Measurements from ENCODE around the gene MCAT. TPM values are rescaled to one million over a fixed set of nuclear protein-coding genes. Genes with fewer than 3 reads are reported as not detected.

Gene MCAT
- total RNA-seq, 4 donors from 2014 or later, result 18.2 to 33.7 (median 31.1) TPM

DNA sequence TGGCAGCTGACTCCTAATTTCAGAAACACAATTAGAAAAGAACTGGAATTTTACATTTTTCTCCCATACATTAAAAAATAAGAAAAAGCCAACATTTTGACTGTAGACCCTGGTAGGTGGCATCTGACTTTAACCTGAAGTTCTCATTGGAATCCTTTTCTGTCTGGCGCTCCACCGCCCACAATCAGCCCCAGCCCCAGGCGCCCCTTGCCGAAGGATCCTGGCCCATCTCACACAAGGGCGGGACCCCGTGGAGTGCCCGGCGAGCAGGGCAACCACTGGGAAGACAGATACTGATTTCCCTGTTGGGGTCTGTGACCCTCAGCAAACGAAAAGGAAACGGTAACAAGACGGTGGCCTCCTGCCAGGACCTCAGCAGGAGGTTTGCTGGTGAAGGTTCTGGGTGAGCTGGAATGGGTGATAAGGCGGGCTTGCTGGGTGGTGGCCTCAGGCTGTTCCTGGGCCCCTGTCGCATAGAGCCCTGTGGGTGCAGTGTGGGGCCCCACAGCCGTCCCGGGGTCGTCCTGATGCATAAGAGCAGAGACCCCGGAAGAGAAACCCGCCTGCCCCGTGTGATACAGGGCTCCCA lies 23.9 kb upstream of the MCAT start:
- Histone ChIP-seq H3K36me3 (peaks cover 0 to 40% of the 10 kb centered on the region in 2 donors), H3K9me3 (no peaks in the 10 kb centered on the region), H3K4me1 (no peaks in the 10 kb centered on the region), H3K27me3 (no peaks in the 10 kb centered on the region), H3K4me3 (no peak overlapping the region), H3K27ac (no peak overlapping the region)
- intact Hi-C loops (cut with DNase I; ENCODE audit: low total_unique reads), result no loop called here
- ATAC-seq (no peak), DNase-seq (no peak)
- no peak for TF ChIP-seq POLR2A (IDR thresholded peaks at IDR 0.05)
- TF ChIP-seq, protein P1, sequence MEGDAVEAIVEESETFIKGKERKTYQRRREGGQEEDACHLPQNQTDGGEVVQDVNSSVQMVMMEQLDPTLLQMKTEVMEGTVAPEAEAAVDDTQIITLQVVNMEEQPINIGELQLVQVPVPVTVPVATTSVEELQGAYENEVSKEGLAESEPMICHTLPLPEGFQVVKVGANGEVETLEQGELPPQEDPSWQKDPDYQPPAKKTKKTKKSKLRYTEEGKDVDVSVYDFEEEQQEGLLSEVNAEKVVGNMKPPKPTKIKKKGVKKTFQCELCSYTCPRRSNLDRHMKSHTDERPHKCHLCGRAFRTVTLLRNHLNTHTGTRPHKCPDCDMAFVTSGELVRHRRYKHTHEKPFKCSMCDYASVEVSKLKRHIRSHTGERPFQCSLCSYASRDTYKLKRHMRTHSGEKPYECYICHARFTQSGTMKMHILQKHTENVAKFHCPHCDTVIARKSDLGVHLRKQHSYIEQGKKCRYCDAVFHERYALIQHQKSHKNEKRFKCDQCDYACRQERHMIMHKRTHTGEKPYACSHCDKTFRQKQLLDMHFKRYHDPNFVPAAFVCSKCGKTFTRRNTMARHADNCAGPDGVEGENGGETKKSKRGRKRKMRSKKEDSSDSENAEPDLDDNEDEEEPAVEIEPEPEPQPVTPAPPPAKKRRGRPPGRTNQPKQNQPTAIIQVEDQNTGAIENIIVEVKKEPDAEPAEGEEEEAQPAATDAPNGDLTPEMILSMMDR (IDR thresholded peaks at IDR 0.05 in 4 of 5, conservative IDR thresholded peaks at IDR 0.05 in 1 of 5), result no peak
- in situ Hi-C loops (cut with MboI; ENCODE audit: low sequenced_read_pairs in 4 of 4), result no loop called here

DNA sequence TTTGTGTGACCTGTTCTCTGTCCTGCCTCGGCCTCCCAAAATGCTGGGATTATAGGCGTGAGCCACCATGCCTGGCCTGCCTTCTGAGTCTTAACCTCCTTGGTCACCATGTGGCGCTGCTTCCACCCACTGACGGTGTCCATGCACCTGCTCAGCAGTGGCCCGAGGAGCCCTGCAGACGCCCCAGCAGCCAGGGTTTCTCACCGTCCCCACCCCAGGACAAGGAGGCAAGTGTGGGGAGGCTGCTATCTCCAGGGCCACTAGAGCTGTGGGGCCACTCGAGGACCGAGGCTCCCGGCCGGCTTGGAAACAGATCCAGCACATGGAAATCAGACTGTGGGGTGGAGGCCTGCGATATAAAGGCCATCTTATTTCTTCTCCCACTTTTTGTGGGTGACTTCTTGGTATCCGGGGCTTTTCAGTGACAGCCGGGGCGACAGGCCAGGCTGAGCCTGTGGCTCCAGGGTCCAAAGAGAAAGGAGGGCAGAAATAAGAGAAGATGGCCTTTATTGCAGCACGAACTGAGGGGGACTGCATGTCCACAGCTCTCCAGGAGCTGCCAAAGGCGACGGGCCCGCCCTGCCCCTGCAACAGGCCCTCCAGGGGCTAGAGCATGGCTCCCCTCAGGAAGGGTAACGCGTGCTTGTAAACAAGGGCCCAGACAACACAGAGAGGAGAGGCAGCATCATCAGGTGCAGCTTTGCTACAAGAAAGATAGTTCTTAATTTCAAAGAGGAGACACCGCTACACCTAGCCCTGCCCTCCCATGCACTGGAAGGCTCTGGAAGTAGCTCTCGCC lies 23.1 kb upstream of the MCAT start:
- intact Hi-C loops (cut with DNase I; ENCODE audit: low total_unique reads), result no loop called here
- H3K27me3 ChIP-seq, result no peaks in the 10 kb centered on the region
- H3K9me3 ChIP-seq, result no peaks in the 10 kb centered on the region
- in situ Hi-C loops (cut with MboI; ENCODE audit: low sequenced_read_pairs in 4 of 4), result no loop called here
- DNase-seq (no peak), ATAC-seq (no peak)
- TF ChIP-seq, protein P1 (IDR thresholded peaks at IDR 0.05 in 4 of 5, conservative IDR thresholded peaks at IDR 0.05 in 1 of 5), result no peak
- TF ChIP-seq POLR2A (IDR thresholded peaks at IDR 0.05), result no peak
- no peak overlapping the region for H3K27ac ChIP-seq
- no peak overlapping the region for H3K4me3 ChIP-seq
- H3K36me3 ChIP-seq, result peaks cover 0 to 34% of the 10 kb centered on the region in 2 donors
- H3K4me1 ChIP-seq, result no peaks in the 10 kb centered on the region

DNA sequence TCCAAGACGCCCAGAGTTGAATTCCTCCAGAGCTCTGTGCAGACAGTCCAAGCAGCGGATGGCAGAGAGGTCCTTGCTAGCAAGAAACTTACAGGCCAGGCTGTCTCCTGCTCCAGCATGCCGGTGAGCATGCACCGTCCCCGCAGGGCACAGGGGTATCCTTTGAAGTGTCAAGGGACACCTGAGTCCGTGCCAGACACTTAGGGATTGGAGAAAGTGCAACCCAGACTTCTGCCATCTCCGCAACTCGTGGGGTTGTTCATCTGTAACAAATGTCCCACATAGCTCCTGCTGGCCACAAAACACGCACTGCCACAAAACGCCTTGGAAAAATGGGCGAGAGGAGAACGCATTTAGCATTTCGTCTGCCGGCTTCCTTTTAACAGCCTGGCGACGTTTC lies 21.4 kb upstream of the MCAT start:
- Histone ChIP-seq H3K4me3 (no peak overlapping the region), H3K36me3 (peaks cover 0 to 20% of the 10 kb centered on the region in 2 donors), H3K27ac (no peak overlapping the region), H3K27me3 (no peaks in the 10 kb centered on the region), H3K9me3 (no peaks in the 10 kb centered on the region), H3K4me1 (no peaks in the 10 kb centered on the region)
- DNase-seq (no peak), ATAC-seq (no peak)
- intact Hi-C loops (cut with DNase I; ENCODE audit: low total_unique reads) (no loop called here), in situ Hi-C loops (cut with MboI; ENCODE audit: low sequenced_read_pairs in 4 of 4) (no loop called here)
- no peak for TF ChIP-seq POLR2A (IDR thresholded peaks at IDR 0.05)
- TF ChIP-seq, protein P1 (IDR thresholded peaks at IDR 0.05 in 4 of 5, conservative IDR thresholded peaks at IDR 0.05 in 1 of 5), result no peak

DNA sequence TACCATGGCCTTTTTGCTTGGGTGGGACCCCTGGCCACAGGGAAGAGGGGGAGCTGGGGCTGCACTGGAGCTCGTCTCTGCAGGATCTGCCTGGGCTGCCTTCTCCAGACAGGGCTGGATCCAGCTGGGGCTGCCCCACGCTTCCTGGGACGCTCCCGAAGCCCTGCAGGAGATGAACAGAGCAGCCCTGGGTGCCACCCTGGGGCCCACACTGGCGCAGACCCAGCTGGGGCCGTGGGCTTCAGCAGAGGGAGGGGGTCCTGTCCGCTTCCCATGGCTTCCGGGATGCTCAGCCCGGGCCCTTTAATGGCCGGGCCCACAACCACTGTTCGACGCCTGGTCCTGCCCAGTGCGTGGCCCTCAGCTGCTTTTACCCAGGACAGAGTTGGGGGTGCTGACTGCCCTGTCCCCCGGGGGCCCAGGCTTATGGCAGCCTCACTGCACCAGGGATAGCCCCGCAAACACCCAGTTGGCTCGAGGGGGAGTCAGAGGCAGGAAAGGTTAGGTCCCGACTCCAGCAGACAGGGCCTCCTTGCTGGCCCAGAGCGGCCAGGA lies 20.1 kb upstream of the MCAT start:
- no peak overlapping the region for H3K4me3 ChIP-seq
- intact Hi-C loops (cut with DNase I; ENCODE audit: low total_unique reads) (no loop called here), in situ Hi-C loops (cut with MboI; ENCODE audit: low sequenced_read_pairs in 4 of 4) (no loop called here)
- peaks cover 0 to 20% of the 10 kb centered on the region in 2 donors for H3K36me3 ChIP-seq
- no peaks in the 10 kb centered on the region for H3K4me1 ChIP-seq
- H3K9me3 ChIP-seq, result no peaks in the 10 kb centered on the region
- ATAC-seq (no peak), DNase-seq (no peak)
- no peak for TF ChIP-seq POLR2A (IDR thresholded peaks at IDR 0.05)
- H3K27ac ChIP-seq, result no peak overlapping the region
- H3K27me3 ChIP-seq, result no peaks in the 10 kb centered on the region

DNA sequence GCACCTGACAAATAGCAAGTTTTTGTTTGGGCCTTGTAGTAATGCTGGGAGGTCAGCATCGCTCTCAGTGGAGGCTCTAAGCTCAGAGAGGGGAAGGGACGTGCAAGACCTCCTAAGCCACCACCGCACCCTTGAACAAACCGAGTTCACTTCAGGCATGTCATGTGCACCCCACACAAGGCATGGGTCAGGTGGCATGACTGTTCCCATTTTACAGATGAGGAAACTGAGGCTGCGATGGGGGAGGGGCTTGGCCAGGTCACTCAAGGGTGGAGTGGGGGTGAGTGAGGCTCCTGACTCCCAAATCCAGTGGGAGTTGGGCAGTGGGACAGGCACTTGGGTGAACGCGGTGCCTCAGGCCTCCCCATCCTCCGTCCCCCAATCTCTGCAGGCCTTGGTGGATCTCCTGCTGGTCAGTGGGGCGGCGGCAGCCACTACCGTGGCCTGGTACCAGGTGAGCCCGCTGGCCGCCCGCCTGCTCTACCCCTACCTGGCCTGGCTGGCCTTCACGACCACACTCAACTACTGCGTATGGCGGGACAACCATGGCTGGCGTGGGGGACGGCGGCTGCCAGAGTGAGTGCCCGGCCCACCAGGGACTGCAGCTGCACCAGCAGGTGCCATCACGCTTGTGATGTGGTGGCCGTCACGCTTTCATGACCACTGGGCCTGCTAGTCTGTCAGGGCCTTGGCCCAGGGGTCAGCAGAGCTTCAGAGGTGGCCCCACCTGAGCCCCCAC lies 19.4 kb upstream of the MCAT start:
- intact Hi-C loops (cut with DNase I; ENCODE audit: low total_unique reads) (no loop called here), in situ Hi-C loops (cut with MboI; ENCODE audit: low sequenced_read_pairs in 4 of 4) (no loop called here)
- no peak for ATAC-seq
- Histone ChIP-seq H3K27me3 (no peaks in the 10 kb centered on the region), H3K4me3 (no peak overlapping the region), H3K27ac (no peak overlapping the region), H3K4me1 (no peaks in the 10 kb centered on the region), H3K9me3 (no peaks in the 10 kb centered on the region), H3K36me3 (peaks cover 0 to 14% of the 10 kb centered on the region in 2 donors)
- no peak for DNase-seq
- TF ChIP-seq POLR2A (IDR thresholded peaks at IDR 0.05), result no peak
- TF ChIP-seq, protein P1 (IDR thresholded peaks at IDR 0.05 in 4 of 5, conservative IDR thresholded peaks at IDR 0.05 in 1 of 5), result no peak

Measured in gastrocnemius medialis (tissue), 4 donors.